ENCODE measurements around the gene CDC42. TPM values are rescaled to one million over a fixed set of nuclear protein-coding genes. Genes with fewer than 3 reads are reported as not detected.

CDC42 gene
- total and polyA plus RNA-seq, 2 of the 13 experiments (the other 11 are each of a cell fraction or from before 2014, with no cell fraction given), result 138 to 237 TPM

Small RNAs within 50 kb of the gene (small RNA-seq; reads per million reads assigned to genes)
- gene RN7SL186P (ENCODE audit: insufficient read depth in 2 of 3, insufficient read length in 3 of 3, low read depth in 2 of 3, low replicate concordance in 1 of 3), result 0 reads per million in 3 experiments
- gene RNU6-776P (ENCODE audit: insufficient read depth in 2 of 3, insufficient read length in 3 of 3, low read depth in 2 of 3, low replicate concordance in 1 of 3), result 0 reads per million in 3 experiments

Other genes starting within 250 kb of the CDC42 start
- gene LDLRAD2, start 240.4 kb upstream of the CDC42 start, total RNA-seq (2016; rRNA removed; fragmentation: Illumina TruSeq; extraction: Trizol), result not detected in 2 replicates
- gene LDLRAD2, start 240.4 kb upstream of the CDC42 start, polyA plus RNA-seq (2011; rRNA removed), result not detected in 2 replicates
- 5.6 and 9.1 TPM in 2 replicates for gene HSPG2, start 115.4 kb upstream of the CDC42 start, total RNA-seq (2016; rRNA removed; fragmentation: Illumina TruSeq; extraction: Trizol)
- gene HSPG2, start 115.4 kb upstream of the CDC42 start, polyA plus RNA-seq (2011; rRNA removed), result 10.3 and 13.1 TPM in 2 replicates
- gene CELA3B, start 75.7 kb upstream of the CDC42 start, total RNA-seq (2016; rRNA removed; fragmentation: Illumina TruSeq; extraction: Trizol), result not detected in 2 replicates
- 0.34 TPM in 1 of 2 replicates, not detected in the other for gene CELA3B, start 75.7 kb upstream of the CDC42 start, polyA plus RNA-seq (2011; rRNA removed)
- gene CELA3A, start 51.1 kb upstream of the CDC42 start, total RNA-seq (2016; rRNA removed; fragmentation: Illumina TruSeq; extraction: Trizol), result not detected in 2 replicates
- 0.09 and 0.73 TPM in 2 replicates for gene CELA3A, start 51.1 kb upstream of the CDC42 start, polyA plus RNA-seq (2011; rRNA removed)
- not detected in 2 replicates for gene WNT4, start 90.4 kb downstream of the CDC42 start, total RNA-seq (2016; rRNA removed; fragmentation: Illumina TruSeq; extraction: Trizol)
- gene WNT4, start 90.4 kb downstream of the CDC42 start, polyA plus RNA-seq (2011; rRNA removed), result not detected in 2 replicates

Data from HepG2 (cell line).